SK-N-SH treated with all-trans-retinoic acid at 6 μM for 48 hours (cell line): Measurements from ENCODE around the gene CBR4.

Experiments
- ATAC-seq: fragments of 200-7000 bp; cut with Tn5 transposase; 3 replicates; pipeline ENCODE4 v1.9.1; 2020; ENCODE audit warnings: mild to moderate bottlenecking, moderate library complexity
- ARNTL ChIP-seq: fragments of 450-650 bp; formaldehyde crosslinking; IDR thresholded peaks from 2 replicates; pipeline ENCODE4 v1.5.0; 2020; ENCODE audit warnings: low read depth, mild to moderate bottlenecking, moderate library complexity, borderline replicate concordance
- CREB5 ChIP-seq: fragments of 250-450 bp; sonication (Bioruptor Pico); IDR thresholded peaks from 2 replicates; pipeline ENCODE4 v1.5.1; 2020; ENCODE audit warnings: low read depth, mild to moderate bottlenecking, moderate library complexity
- CSDC2 ChIP-seq: fragments of 250-450 bp; sonication (Bioruptor Pico); IDR thresholded peaks from 2 replicates; pipeline ENCODE4 v1.5.0; 2020; ENCODE audit warnings: mild to moderate bottlenecking, moderate library complexity
- CSRNP3 ChIP-seq: fragments of 250-450 bp; sonication (Bioruptor Pico); IDR thresholded peaks from 2 replicates; pipeline ENCODE4 v1.5.1; 2021; ENCODE audit warnings: mild to moderate bottlenecking, moderate library complexity
- ESRRG ChIP-seq: fragments of 250-450 bp; sonication (Bioruptor Pico); IDR thresholded peaks from 2 replicates; pipeline ENCODE4 v1.6.1; 2021; ENCODE audit warnings: mild to moderate bottlenecking
- GLIS3 ChIP-seq: fragments of 250-450 bp; sonication (Bioruptor Pico); IDR thresholded peaks from 2 replicates; pipeline ENCODE4 v1.5.0; 2020; ENCODE audit warnings: mild to moderate bottlenecking, moderate library complexity
- ISL1 ChIP-seq: fragments of 250-450 bp; sonication (Bioruptor Pico); IDR thresholded peaks from 2 replicates; pipeline ENCODE4 v2.1.2; 2022; ENCODE audit warnings: mild to moderate bottlenecking, moderate library complexity
- OSR1 ChIP-seq: fragments of 250-450 bp; sonication (Bioruptor Pico); IDR thresholded peaks from 2 replicates; pipeline ENCODE4 v1.8.0; 2022; ENCODE audit warnings: moderate library complexity, mild to moderate bottlenecking, inconsistent platforms
- PATZ1 ChIP-seq: fragments of 250-450 bp; sonication (Bioruptor Pico); IDR thresholded peaks from 2 replicates; pipeline ENCODE4 v1.8.0; 2020; ENCODE audit warnings: mild to moderate bottlenecking, moderate library complexity, borderline replicate concordance
- PPARA ChIP-seq: fragments of 250-450 bp; sonication (Bioruptor Pico); IDR thresholded peaks from 2 replicates; pipeline ENCODE4 v1.5.0; 2020; ENCODE audit warnings: mild to moderate bottlenecking, borderline replicate concordance
- RARB ChIP-seq: fragments of 250-450 bp; sonication (Bioruptor Pico); IDR thresholded peaks from 2 replicates; pipeline ENCODE4 v1.8.0; 2021; ENCODE audit warnings: mild to moderate bottlenecking, moderate library complexity
- SNAI2 ChIP-seq: fragments of 250-450 bp; sonication (Bioruptor Pico); IDR thresholded peaks from 2 replicates; pipeline ENCODE4 v1.5.0; 2020; ENCODE audit warnings: mild to moderate bottlenecking, moderate library complexity
- TCF4 ChIP-seq: fragments of 250-450 bp; sonication (Bioruptor Pico); IDR thresholded peaks from 2 replicates; pipeline ENCODE4 v1.8.0; 2021; ENCODE audit warnings: mild to moderate bottlenecking, moderate library complexity, borderline replicate concordance
- TOX ChIP-seq: fragments of 250-450 bp; sonication (Bioruptor Pico); IDR thresholded peaks from 2 replicates; pipeline ENCODE4 v1.8.0; 2021; ENCODE audit warnings: mild to moderate bottlenecking, moderate library complexity, borderline replicate concordance
- TSHZ2 ChIP-seq: fragments of 250-450 bp; sonication (Bioruptor Pico); IDR thresholded peaks from 2 replicates; pipeline ENCODE4 v1.5.0; 2020; ENCODE audit warnings: mild to moderate bottlenecking, moderate library complexity
- ZC3H10 ChIP-seq: fragments of 250-450 bp; sonication (Bioruptor Pico); IDR thresholded peaks from 2 replicates; pipeline ENCODE4 v1.5.1; 2021; ENCODE audit warnings: mild to moderate bottlenecking, moderate library complexity
- ZFP3 ChIP-seq: fragments of 250-450 bp; sonication (Bioruptor Pico); IDR thresholded peaks from 2 replicates; pipeline ENCODE4 v1.5.0; 2020; ENCODE audit warnings: mild to moderate bottlenecking, moderate library complexity
- ZNF565 ChIP-seq: fragments of 450-650 bp; formaldehyde crosslinking; conservative IDR thresholded peaks from 2 replicates; pipeline ENCODE4 v1.5.0; 2020; ENCODE audit warnings: low read depth, mild to moderate bottlenecking, moderate library complexity
- ZNF70 ChIP-seq: fragments of 450-650 bp; formaldehyde crosslinking; IDR thresholded peaks from 2 replicates; pipeline ENCODE4 v1.5.0; 2020; ENCODE audit warnings: mild to moderate bottlenecking, moderate library complexity
- ZNF8 ChIP-seq: fragments of 450-650 bp; formaldehyde crosslinking; IDR thresholded peaks from 2 replicates; pipeline ENCODE4 v1.5.0; 2020; ENCODE audit warnings: mild to moderate bottlenecking, moderate library complexity

Gene CBR4

DNA sequence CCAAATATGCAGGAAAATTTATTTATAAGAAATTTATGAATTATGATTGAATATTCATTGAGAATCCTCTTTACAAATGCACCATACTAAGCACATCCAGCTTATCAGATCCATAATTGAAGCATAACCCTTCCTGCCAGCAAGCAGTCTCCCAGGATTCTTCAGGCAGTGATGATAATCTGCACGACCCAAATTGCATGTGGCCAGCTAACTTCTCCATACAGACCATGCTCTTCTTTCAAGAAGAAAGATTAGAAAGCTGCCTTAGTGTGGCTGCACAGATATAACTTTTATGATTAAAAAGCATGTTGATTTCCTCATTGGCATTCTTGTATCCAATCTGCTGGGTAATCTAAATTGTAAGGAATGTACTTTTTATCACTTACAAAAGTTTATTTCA, 3.3 kb upstream of the CBR4 start:
- no peak for ATAC-seq
- TF ChIP-seq TCF4 (no peak), ZC3H10 (CRISPR knock-in tag) (no peak), TSHZ2 (no peak), RARB (CRISPR knock-in tag) (no peak), CSRNP3 (no peak), ZFP3 (no peak), CREB5 (CRISPR knock-in tag) (no peak), CSDC2 (CRISPR knock-in tag) (no peak), ISL1 (CRISPR knock-in tag) (no peak), OSR1 (CRISPR knock-in tag) (no peak), PPARA (CRISPR knock-in tag) (no peak), TOX (no peak), ARNTL (no peak), PATZ1 (CRISPR knock-in tag) (no peak), ZNF8 (no peak), ZNF565 (no peak), ESRRG (no peak), ZNF70 (no peak)

GRCh38 chr4:169012049-169012448, 2.0 kb upstream of the CBR4 start:
- ATAC-seq = no peak
- TF ChIP-seq CSRNP3 (no peak), PATZ1 (CRISPR knock-in tag) (no peak), ZC3H10 (CRISPR knock-in tag) (no peak), GLIS3 (CRISPR knock-in tag) (no peak), ESRRG (no peak), ZNF70 (no peak), OSR1 (CRISPR knock-in tag) (no peak), TOX (no peak), SNAI2 (CRISPR knock-in tag) (no peak), ZFP3 (no peak), TCF4 (no peak), PPARA (CRISPR knock-in tag) (no peak)
